Measurements from ENCODE around the gene NFKBIZ.

GRCh38 chr3:101809178-101810021, 39.9 kb upstream of the NFKBIZ start:
- TF ChIP-seq CTCF (IDR thresholded peaks at IDR 0.05) (peak; percentile 62 to 68 (median 66)), POLR2A (IDR thresholded peaks at IDR 0.05; ENCODE audit: low read depth) (no peak), POLR2AphosphoS5 (IDR thresholded peaks at IDR 0.05) (peak in 1 of 2 donors; percentile 2)
